Type B pancreatic cell (in vitro differentiated cells): ENCODE results near the gene FNBP1. TPM values are rescaled to one million over a fixed set of nuclear protein-coding genes. Genes with fewer than 3 reads are reported as not detected.

Experiments
- DNase-seq: peaks from one replicate; pipeline ENCODE4 v3.0.0; 2021; ENCODE audit warnings: mixed read lengths; ENCODE audit not compliant: unreplicated experiment; ENCODE audit errors: extremely low spot score
- H3K27ac Mint-ChIP-seq: 2 replicates; pipeline ENCODE4 v1.8.0; 2021; ENCODE audit warnings: mild to moderate bottlenecking, mixed read lengths
- H3K27me3 Mint-ChIP-seq: 2 replicates; pipeline ENCODE4 v1.8.0; 2021; ENCODE audit warnings: mixed read lengths
- H3K36me3 Mint-ChIP-seq: 2 replicates; pipeline ENCODE4 v1.8.0; 2021; ENCODE audit warnings: mixed read lengths
- H3K4me1 Mint-ChIP-seq: one replicate; pipeline ENCODE4 v1.8.0; 2021; ENCODE audit warnings: mixed read lengths; ENCODE audit not compliant: unreplicated experiment
- H3K4me3 Mint-ChIP-seq: 2 replicates; pipeline ENCODE4 v1.8.0; 2021; ENCODE audit warnings: mild to moderate bottlenecking, mixed read lengths
- H3K9me3 Mint-ChIP-seq: 2 replicates; pipeline ENCODE4 v1.8.0; 2021; ENCODE audit warnings: mixed read lengths
- CTCF ChIP-seq: fragments of 200-600 bp; sonication (generic); conservative IDR thresholded peaks from 2 replicates; pipeline ENCODE4 v1.5.0; 2021; ENCODE audit warnings: antibody characterized with exemption, mild to moderate bottlenecking
- total RNA-seq: library from RNA; stranded (reverse); gene quantifications from 2 replicates; pipeline ENCODE4 v1.2.1, GENCODE V29; 2021; ENCODE audit warnings: low replicate concordance

FNBP1 gene
- total RNA-seq, 1 donor from 2014 or later: 38.6 TPM

- no peaks in the 10 kb centered on the region for H3K36me3 Mint-ChIP-seq
- DNase-seq: no peak
- no peak overlapping the region for H3K4me3 Mint-ChIP-seq
- TF ChIP-seq CTCF: no peak
- H3K27me3 Mint-ChIP-seq: no peaks in the 10 kb centered on the region
- H3K9me3 Mint-ChIP-seq: no peaks in the 10 kb centered on the region
- peaks cover 2% of the 10 kb centered on the region for H3K4me1 Mint-ChIP-seq
- H3K27ac Mint-ChIP-seq: no peak overlapping the region
Measured at GRCh38 chr9:130028493-130029222, 14.3 kb downstream of the FNBP1 start.

GRCh38 chr9:130027533-130028365 is 15.2 kb downstream of the FNBP1 start:
- Mint-ChIP-seq H3K36me3 (no peaks in the 10 kb centered on the region), H3K4me3 (no peak overlapping the region), H3K4me1 (peaks cover 10% of the 10 kb centered on the region), H3K9me3 (no peaks in the 10 kb centered on the region), H3K27me3 (no peaks in the 10 kb centered on the region), H3K27ac (no peak overlapping the region)
- no peak for DNase-seq
- no peak for TF ChIP-seq CTCF

GRCh38 chr9:130026583-130027340 is 16.2 kb downstream of the FNBP1 start:
- no peak for TF ChIP-seq CTCF
- H3K36me3 Mint-ChIP-seq: no peaks in the 10 kb centered on the region

GRCh38 chr9:130024597-130024994 is 18.4 kb downstream of the FNBP1 start:
- H3K9me3 Mint-ChIP-seq: no peaks in the 10 kb centered on the region
- DNase-seq: no peak
- peaks cover 10% of the 10 kb centered on the region for H3K4me1 Mint-ChIP-seq
- no peaks in the 10 kb centered on the region for H3K27me3 Mint-ChIP-seq
- H3K27ac Mint-ChIP-seq: peak overlapping the region; percentile 84
- TF ChIP-seq CTCF: no peak
- H3K4me3 Mint-ChIP-seq: no peak overlapping the region
- H3K36me3 Mint-ChIP-seq: no peaks in the 10 kb centered on the region

More at GRCh38 chr9:130026583-130027340, 16.2 kb downstream of the FNBP1 start:
- DNase-seq: no peak
- Mint-ChIP-seq H3K4me3 (no peak overlapping the region), H3K9me3 (no peaks in the 10 kb centered on the region), H3K4me1 (peaks cover 10% of the 10 kb centered on the region), H3K27me3 (no peaks in the 10 kb centered on the region), H3K27ac (no peak overlapping the region)

GRCh38 chr9:130023994-130024596 is 18.9 kb downstream of the FNBP1 start:
- H3K4me1 Mint-ChIP-seq: peaks cover 10% of the 10 kb centered on the region
- no peak for TF ChIP-seq CTCF
- H3K27ac Mint-ChIP-seq: peak overlapping the region; percentile 94
- DNase-seq: no peak
- H3K4me3 Mint-ChIP-seq: no peak overlapping the region
- H3K36me3 Mint-ChIP-seq: no peaks in the 10 kb centered on the region
- H3K9me3 Mint-ChIP-seq: no peaks in the 10 kb centered on the region
- H3K27me3 Mint-ChIP-seq: no peaks in the 10 kb centered on the region
